Endothelial cell (in vitro differentiated cells): Measurements from ENCODE around the gene PRPSAP1. TPM values are rescaled to one million over a fixed set of nuclear protein-coding genes. Genes with fewer than 3 reads are reported as not detected.
A peak's percentile ranks its signal among the peaks of the same experiment; 100 is the strongest.
"Not testable (repeated sequence)": the region's sequence is repeated elsewhere in the genome, so short reads cannot be mapped to it uniquely, and the experiment has no call there.

Source experiments
- DNase-seq: peaks from one replicate; pipeline ENCODE4 v3.0.0; 2021; ENCODE audit warnings: low spot score
- H3K27ac Mint-ChIP-seq: one replicate; pipeline ENCODE4 v1.8.0; 2021; ENCODE audit warnings: mixed read lengths, inconsistent platforms; ENCODE audit not compliant: unreplicated experiment
- H3K27me3 Mint-ChIP-seq: one replicate; pipeline ENCODE4 v1.8.0; 2021; ENCODE audit warnings: mild to moderate bottlenecking, moderate library complexity, mixed read lengths, inconsistent platforms; ENCODE audit not compliant: unreplicated experiment
- H3K36me3 Mint-ChIP-seq: one replicate; pipeline ENCODE4 v1.8.0; 2021; ENCODE audit warnings: mild to moderate bottlenecking, low read depth, mixed read lengths, inconsistent platforms; ENCODE audit not compliant: unreplicated experiment
- H3K4me1 Mint-ChIP-seq: one replicate; pipeline ENCODE4 v1.8.0; 2021; ENCODE audit warnings: mild to moderate bottlenecking, mixed read lengths, inconsistent platforms; ENCODE audit not compliant: unreplicated experiment
- H3K4me3 Mint-ChIP-seq: one replicate; pipeline ENCODE4 v1.8.0; 2021; ENCODE audit warnings: mild to moderate bottlenecking, mixed read lengths, inconsistent platforms; ENCODE audit not compliant: unreplicated experiment
- H3K9me3 Mint-ChIP-seq: one replicate; pipeline ENCODE4 v1.8.0; 2021; ENCODE audit warnings: mixed read lengths, inconsistent platforms; ENCODE audit not compliant: unreplicated experiment
- total RNA-seq: library from RNA; stranded (reverse); fragmentation: NEBNext Ultra II Directional; extraction: Animal tissue kit (Norgen Biotek cat#: 25700); gene quantifications from one replicate; pipeline ENCODE4 v1.2.1, GENCODE V29; 2021; ENCODE audit not compliant: unreplicated experiment
- TF ChIP-seq, protein P1 (sequence below): fragments of 200-600 bp; sonication (generic); IDR thresholded peaks from one replicate; pipeline ENCODE4 v1.5.0; 2021; ENCODE audit warnings: antibody characterized with exemption; ENCODE audit not compliant: unreplicated experiment

Gene PRPSAP1
- total RNA-seq, 1 donor from 2014 or later = 136 TPM

DNA sequence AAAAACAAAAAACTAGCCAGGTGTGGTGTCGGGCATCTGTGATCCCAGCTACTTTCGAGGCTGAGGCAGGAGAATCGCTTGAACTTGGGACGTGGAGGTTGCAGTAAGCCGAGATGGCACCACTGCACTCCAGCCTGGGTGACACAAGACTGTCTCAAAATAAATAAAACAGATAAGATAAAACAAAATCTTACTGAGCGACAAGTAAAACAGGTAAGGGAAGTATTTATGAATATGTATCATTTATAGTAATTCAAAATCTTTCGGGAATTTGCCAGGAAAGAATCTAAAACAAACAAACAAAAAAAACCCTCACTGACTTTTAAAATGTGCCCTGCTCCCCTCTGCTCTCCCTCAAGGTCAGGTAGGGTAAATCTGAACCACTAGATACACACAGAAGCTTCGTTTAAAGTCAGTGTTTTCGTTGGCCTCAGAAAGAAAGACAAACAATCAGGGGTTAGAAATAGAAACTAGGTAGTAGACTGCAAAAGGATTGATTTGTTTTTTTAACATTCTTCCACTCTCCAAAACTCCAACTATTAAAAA is 2.1 kb downstream of the PRPSAP1 start:
- no peak for DNase-seq
- Mint-ChIP-seq H3K27ac (no peak overlapping the region), H3K4me3 (peak overlapping the region; percentile 99), H3K4me1 (peaks cover 20% of the 10 kb centered on the region), H3K36me3 (peaks cover 9% of the 10 kb centered on the region), H3K9me3 (no peaks in the 10 kb centered on the region), H3K27me3 (peaks cover 15% of the 10 kb centered on the region)
- TF ChIP-seq, protein P1, sequence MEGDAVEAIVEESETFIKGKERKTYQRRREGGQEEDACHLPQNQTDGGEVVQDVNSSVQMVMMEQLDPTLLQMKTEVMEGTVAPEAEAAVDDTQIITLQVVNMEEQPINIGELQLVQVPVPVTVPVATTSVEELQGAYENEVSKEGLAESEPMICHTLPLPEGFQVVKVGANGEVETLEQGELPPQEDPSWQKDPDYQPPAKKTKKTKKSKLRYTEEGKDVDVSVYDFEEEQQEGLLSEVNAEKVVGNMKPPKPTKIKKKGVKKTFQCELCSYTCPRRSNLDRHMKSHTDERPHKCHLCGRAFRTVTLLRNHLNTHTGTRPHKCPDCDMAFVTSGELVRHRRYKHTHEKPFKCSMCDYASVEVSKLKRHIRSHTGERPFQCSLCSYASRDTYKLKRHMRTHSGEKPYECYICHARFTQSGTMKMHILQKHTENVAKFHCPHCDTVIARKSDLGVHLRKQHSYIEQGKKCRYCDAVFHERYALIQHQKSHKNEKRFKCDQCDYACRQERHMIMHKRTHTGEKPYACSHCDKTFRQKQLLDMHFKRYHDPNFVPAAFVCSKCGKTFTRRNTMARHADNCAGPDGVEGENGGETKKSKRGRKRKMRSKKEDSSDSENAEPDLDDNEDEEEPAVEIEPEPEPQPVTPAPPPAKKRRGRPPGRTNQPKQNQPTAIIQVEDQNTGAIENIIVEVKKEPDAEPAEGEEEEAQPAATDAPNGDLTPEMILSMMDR = no peak

GRCh38 chr17:76350463-76350862 is 3.3 kb downstream of the PRPSAP1 start:
- H3K9me3 Mint-ChIP-seq = no peaks in the 10 kb centered on the region
- H3K27me3 Mint-ChIP-seq = peaks cover 15% of the 10 kb centered on the region
- peaks cover 20% of the 10 kb centered on the region for H3K4me1 Mint-ChIP-seq
- no peak for DNase-seq
- TF ChIP-seq, protein P1 = no peak
- H3K27ac Mint-ChIP-seq = no peak overlapping the region
- peak overlapping the region; percentile 35 for H3K4me3 Mint-ChIP-seq
- peaks cover 21% of the 10 kb centered on the region for H3K36me3 Mint-ChIP-seq

GRCh38 chr17:76346936-76347335 is 6.8 kb downstream of the PRPSAP1 start:
- H3K4me1 Mint-ChIP-seq, H3K27me3 Mint-ChIP-seq: not testable (repeated sequence)

DNA sequence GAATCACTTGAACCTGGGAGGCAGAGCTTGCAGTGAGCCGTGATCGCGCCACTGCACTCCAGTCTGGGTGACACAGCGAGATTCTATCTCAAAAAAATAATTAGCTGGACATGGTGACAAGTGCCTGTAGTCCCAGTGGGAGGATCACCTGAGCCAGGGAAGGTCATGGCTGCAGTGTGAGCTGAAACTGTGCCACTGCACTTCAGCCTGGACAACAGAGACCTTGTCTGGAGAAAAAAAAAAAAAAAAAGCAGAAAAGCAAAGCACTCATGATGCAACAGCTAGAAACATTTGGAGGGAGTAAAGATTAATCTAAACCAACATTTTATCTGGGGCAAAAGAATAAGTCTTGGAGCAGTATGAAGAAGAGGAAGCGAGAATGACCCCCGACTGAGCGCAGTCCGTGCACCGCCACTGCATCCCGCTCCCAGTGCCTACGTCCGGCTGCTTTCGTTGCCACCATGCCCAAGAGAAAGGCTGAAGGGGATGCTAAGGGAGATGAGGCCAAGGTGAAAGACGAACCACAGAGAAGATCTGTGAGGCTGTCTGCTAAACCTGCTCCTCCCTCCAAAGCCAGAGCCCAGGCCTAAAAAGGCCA is 8.2 kb downstream of the PRPSAP1 start:
- no peak for DNase-seq
- peaks cover 43% of the 10 kb centered on the region for H3K36me3 Mint-ChIP-seq
- peak overlapping the region; percentile 26 for H3K4me3 Mint-ChIP-seq
- TF ChIP-seq, protein P1 = no peak
- H3K27ac Mint-ChIP-seq = no peak overlapping the region
- peaks cover under 1% of the 10 kb centered on the region for H3K27me3 Mint-ChIP-seq
- H3K4me1 Mint-ChIP-seq = peaks cover 3% of the 10 kb centered on the region
- H3K9me3 Mint-ChIP-seq = no peaks in the 10 kb centered on the region

More at GRCh38 chr17:76346936-76347335, 6.8 kb downstream of the PRPSAP1 start:
- H3K4me3 Mint-ChIP-seq = peak overlapping the region; percentile 60
- not testable (repeated sequence) for DNase-seq, H3K27ac Mint-ChIP-seq, H3K9me3 Mint-ChIP-seq
- peaks cover 32% of the 10 kb centered on the region for H3K36me3 Mint-ChIP-seq

DNA sequence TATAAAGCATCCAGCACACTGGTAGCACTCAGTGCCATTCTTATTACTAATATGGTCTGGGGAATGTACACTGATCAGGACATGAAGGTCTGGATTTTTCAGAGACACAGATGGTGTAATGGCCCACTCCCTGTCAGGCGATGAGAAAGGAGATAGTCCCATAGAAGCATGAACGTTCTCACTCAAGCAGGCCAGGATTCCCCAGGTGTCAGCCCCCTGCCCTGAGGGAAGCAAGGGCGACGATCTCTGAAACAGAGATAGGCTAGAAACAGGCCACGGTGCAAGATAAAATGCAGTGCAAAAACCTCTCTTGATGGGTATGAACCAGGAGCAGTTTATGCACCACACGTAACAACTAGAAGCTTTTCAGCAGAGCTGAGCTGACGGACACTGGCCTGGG is 10.6 kb downstream of the PRPSAP1 start:
- H3K4me3 Mint-ChIP-seq = no peak overlapping the region
- no peaks in the 10 kb centered on the region for H3K27me3 Mint-ChIP-seq
- TF ChIP-seq, protein P1 = no peak
- no peak for DNase-seq
- H3K4me1 Mint-ChIP-seq = peaks cover 3% of the 10 kb centered on the region
- H3K27ac Mint-ChIP-seq = no peak overlapping the region
- no peaks in the 10 kb centered on the region for H3K9me3 Mint-ChIP-seq
- H3K36me3 Mint-ChIP-seq = peaks cover 52% of the 10 kb centered on the region
